ENCODE results near the gene NCR1. TPM values are rescaled to one million over a fixed set of nuclear protein-coding genes. Genes with fewer than 3 reads are reported as not detected.
"Not testable (repeated sequence)": the region's sequence is repeated elsewhere in the genome, so short reads cannot be mapped to it uniquely, and the experiment has no call there.

Gene NCR1
- total RNA-seq, 2 donors from 2014 or later, result 2.2 TPM; not detected in 1

- TF ChIP-seq, protein P1, sequence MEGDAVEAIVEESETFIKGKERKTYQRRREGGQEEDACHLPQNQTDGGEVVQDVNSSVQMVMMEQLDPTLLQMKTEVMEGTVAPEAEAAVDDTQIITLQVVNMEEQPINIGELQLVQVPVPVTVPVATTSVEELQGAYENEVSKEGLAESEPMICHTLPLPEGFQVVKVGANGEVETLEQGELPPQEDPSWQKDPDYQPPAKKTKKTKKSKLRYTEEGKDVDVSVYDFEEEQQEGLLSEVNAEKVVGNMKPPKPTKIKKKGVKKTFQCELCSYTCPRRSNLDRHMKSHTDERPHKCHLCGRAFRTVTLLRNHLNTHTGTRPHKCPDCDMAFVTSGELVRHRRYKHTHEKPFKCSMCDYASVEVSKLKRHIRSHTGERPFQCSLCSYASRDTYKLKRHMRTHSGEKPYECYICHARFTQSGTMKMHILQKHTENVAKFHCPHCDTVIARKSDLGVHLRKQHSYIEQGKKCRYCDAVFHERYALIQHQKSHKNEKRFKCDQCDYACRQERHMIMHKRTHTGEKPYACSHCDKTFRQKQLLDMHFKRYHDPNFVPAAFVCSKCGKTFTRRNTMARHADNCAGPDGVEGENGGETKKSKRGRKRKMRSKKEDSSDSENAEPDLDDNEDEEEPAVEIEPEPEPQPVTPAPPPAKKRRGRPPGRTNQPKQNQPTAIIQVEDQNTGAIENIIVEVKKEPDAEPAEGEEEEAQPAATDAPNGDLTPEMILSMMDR (IDR thresholded peaks at IDR 0.05), result no peak
- Histone ChIP-seq H3K27ac (no peak overlapping the region), H3K27me3 (replicated peaks; ENCODE audit: insufficient read depth) (no peaks in the 10 kb centered on the region), H3K36me3 (no peaks in the 10 kb centered on the region), H3K9me3 (no peaks in the 10 kb centered on the region), H3K4me3 (no peak overlapping the region), H3K4me1 (ENCODE audit: control insufficient read depth in 1 of 2, low read depth in 2 of 2) (no peaks in the 10 kb centered on the region)
- no peak for ATAC-seq (ENCODE audit: insufficient number of reproducible peaks, low FRiP score, low read depth)
- no peak for DNase-seq (ENCODE audit: low spot score)
These were observed 16.4 kb upstream of the NCR1 start for GRCh38 chr19:54889566-54889965.

DNA sequence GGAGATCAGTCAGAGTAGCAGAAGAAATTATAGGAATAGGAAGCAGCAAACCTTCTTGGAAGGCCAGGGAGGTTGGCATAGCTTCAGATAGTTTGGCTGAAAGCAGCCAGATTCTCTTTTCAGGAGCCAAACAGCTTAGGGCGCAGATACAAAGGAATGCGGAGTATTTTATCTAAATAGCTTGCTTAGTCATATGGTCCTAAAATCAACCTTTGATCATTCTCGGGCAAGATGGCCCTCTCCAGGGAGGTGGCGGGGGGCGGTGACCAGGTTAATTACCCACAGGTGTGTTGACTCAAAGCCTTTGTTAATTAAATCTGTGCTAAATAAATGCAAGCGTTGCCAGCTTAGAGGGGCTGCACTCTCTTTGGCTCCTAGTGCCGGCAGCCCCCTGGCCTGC, 12.5 kb upstream of the NCR1 start:
- Histone ChIP-seq H3K9me3 (no peaks in the 10 kb centered on the region), H3K4me1 (ENCODE audit: control insufficient read depth in 1 of 2, low read depth in 2 of 2) (no peaks in the 10 kb centered on the region), H3K4me3 (no peak overlapping the region), H3K36me3 (no peaks in the 10 kb centered on the region), H3K27ac (no peak overlapping the region), H3K27me3 (replicated peaks; ENCODE audit: insufficient read depth) (no peaks in the 10 kb centered on the region)
- ATAC-seq (ENCODE audit: insufficient number of reproducible peaks, low FRiP score, low read depth) (no peak), DNase-seq (ENCODE audit: low spot score) (no peak)
- TF ChIP-seq, protein P1 (IDR thresholded peaks at IDR 0.05), result no peak

DNA sequence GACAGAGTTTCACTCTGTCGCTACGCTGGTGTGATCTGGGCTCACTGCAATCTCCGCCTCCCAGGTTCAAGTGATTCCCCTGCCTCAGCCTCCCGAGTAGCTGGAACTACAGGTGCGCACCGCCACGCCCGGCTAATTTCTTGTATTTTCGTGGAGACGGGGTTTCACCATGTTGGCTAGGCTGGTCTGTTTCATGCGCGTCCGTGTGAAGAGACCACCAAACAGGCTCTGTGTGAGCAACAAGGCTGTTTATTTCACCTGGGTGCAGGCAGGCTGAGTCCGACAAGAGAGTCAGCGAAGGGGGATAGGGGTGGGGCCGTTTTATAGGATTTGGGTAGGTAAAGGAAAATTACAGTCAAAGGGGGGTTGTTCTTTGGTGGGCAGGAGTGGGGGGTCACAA, 11.8 kb upstream of the NCR1 start:
- H3K36me3 ChIP-seq; H3K9me3 ChIP-seq; ATAC-seq (ENCODE audit: insufficient number of reproducible peaks, low FRiP score, low read depth); H3K27ac ChIP-seq; DNase-seq (ENCODE audit: low spot score); H3K4me1 ChIP-seq (ENCODE audit: control insufficient read depth in 1 of 2, low read depth in 2 of 2); H3K27me3 ChIP-seq (replicated peaks; ENCODE audit: insufficient read depth); H3K4me3 ChIP-seq: not testable (repeated sequence)

GRCh38 chr19:54896036-54896435, 9.9 kb upstream of the NCR1 start:
- no peak overlapping the region for H3K27ac ChIP-seq

DNA sequence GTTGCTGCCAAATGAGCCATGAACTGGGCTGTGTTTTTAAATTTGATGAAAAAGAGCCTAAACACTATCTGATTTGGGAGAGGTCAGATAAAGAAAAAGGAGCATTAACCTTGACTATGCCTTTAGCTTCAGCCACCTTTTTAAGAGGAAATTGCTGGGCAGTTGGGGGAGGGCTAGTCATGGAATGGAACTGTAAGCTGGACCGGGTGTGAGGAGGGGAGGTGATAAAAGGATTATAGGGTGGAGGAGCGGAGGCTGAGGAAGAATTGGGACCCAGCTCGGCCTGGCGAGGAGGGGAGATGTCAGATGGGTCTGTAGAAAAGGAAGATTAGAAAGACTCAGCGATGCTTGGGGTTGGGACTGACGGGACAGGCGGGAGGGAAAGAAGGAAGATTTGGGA, 7.3 kb upstream of the NCR1 start:
- not testable (repeated sequence) for H3K27me3 ChIP-seq (replicated peaks; ENCODE audit: insufficient read depth); H3K4me1 ChIP-seq (ENCODE audit: control insufficient read depth in 1 of 2, low read depth in 2 of 2); H3K36me3 ChIP-seq; H3K27ac ChIP-seq; H3K4me3 ChIP-seq; ATAC-seq (ENCODE audit: insufficient number of reproducible peaks, low FRiP score, low read depth); H3K9me3 ChIP-seq; DNase-seq (ENCODE audit: low spot score)

More at GRCh38 chr19:54896036-54896435, 9.9 kb upstream of the NCR1 start:
- Histone ChIP-seq H3K36me3 (no peaks in the 10 kb centered on the region), H3K4me1 (ENCODE audit: control insufficient read depth in 1 of 2, low read depth in 2 of 2) (no peaks in the 10 kb centered on the region), H3K9me3 (no peaks in the 10 kb centered on the region), H3K4me3 (no peak overlapping the region), H3K27me3 (replicated peaks; ENCODE audit: insufficient read depth) (no peaks in the 10 kb centered on the region)
- no peak for DNase-seq (ENCODE audit: low spot score)
- no peak for ATAC-seq (ENCODE audit: insufficient number of reproducible peaks, low FRiP score, low read depth)
- TF ChIP-seq, protein P1 (IDR thresholded peaks at IDR 0.05), result no peak

DNA sequence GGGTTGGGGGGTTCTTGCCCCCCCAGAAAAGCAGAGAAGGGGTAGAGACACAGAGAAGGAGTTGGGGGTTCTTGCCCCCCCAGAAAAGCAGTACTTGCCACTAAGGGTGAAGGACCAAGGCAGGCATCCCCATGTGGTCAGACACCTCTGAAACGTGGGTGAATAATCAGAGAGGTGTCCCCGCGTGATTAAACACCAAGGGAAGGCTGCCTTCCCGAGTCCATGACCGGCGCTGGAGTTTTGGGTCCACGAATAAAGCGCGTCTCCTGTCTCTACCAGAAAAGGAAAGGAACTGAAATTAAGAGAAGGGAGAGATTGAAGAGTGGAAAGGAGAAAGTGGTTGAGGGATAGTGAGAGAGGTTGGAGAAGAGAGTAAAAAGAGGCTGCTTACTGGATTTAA, 6.3 kb upstream of the NCR1 start:
- not testable (repeated sequence) for H3K4me1 ChIP-seq (ENCODE audit: control insufficient read depth in 1 of 2, low read depth in 2 of 2); ATAC-seq (ENCODE audit: insufficient number of reproducible peaks, low FRiP score, low read depth); H3K27ac ChIP-seq; H3K27me3 ChIP-seq (replicated peaks; ENCODE audit: insufficient read depth); DNase-seq (ENCODE audit: low spot score); H3K4me3 ChIP-seq; H3K36me3 ChIP-seq; H3K9me3 ChIP-seq

GRCh38 chr19:54901153-54901552, 4.8 kb upstream of the NCR1 start:
- not testable (repeated sequence) for H3K9me3 ChIP-seq; H3K36me3 ChIP-seq; H3K27ac ChIP-seq; H3K27me3 ChIP-seq (replicated peaks; ENCODE audit: insufficient read depth); H3K4me3 ChIP-seq; ATAC-seq (ENCODE audit: insufficient number of reproducible peaks, low FRiP score, low read depth); DNase-seq (ENCODE audit: low spot score); H3K4me1 ChIP-seq (ENCODE audit: control insufficient read depth in 1 of 2, low read depth in 2 of 2)
